Renal cortex interstitium (tissue), 11 donors: ENCODE results near the gene EFNA5. TPM values are rescaled to one million over a fixed set of nuclear protein-coding genes. Genes with fewer than 3 reads are reported as not detected.

Source experiments
- DNase-seq, 11 donors: peaks; one replicate each; pipeline ENCODE4 v3.0.0-alpha.2; 2013; ENCODE audit warnings: low read depth in 9 of 11, low spot score in 4 of 11; ENCODE audit errors: extremely low read depth in 1 of 11
- polyA plus RNA-seq, 3 donors: library from polyadenylated mRNA; unstranded; fragments of 120-200 nt; gene quantifications; one replicate each; pipeline ENCODE4 v1.2.1, GENCODE V29; 2013; ENCODE audit not compliant: insufficient read length in 3 of 3

The EFNA5 gene
- polyA plus RNA-seq, 3 donors = 23.8 to 30.3 (median 28.2) TPM

- DNase-seq = no peak
Measured at GRCh38 chr5:107676702-107677101, 6.0 kb upstream of the EFNA5 start.

- DNase-seq = no peak
Measured at GRCh38 chr5:107675201-107675600, 4.5 kb upstream of the EFNA5 start.

DNA sequence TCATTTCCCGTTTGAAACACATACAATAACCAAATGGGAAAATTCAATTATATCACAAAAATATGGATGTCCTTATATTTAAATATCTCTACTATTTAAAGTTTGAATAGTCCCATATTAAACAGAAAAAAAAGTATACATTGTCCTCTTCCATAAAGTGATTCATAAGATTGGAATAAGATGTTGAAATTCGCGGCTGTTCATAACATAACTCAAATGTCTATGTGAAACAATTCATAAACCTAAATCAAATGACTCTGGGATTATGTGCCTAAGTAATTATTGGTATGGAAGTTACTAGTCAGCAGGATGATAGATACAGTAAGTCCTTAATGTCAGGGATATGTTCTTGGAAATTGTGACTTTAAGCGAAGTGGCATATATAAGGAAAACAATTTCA lies 3.9 kb upstream of the EFNA5 start:
- DNase-seq = no peak

GRCh38 chr5:107673368-107674136 lies 2.8 kb upstream of the EFNA5 start:
- peak in 10 of 11 donors; percentile 70 to 91 (median 83) for DNase-seq

DNA sequence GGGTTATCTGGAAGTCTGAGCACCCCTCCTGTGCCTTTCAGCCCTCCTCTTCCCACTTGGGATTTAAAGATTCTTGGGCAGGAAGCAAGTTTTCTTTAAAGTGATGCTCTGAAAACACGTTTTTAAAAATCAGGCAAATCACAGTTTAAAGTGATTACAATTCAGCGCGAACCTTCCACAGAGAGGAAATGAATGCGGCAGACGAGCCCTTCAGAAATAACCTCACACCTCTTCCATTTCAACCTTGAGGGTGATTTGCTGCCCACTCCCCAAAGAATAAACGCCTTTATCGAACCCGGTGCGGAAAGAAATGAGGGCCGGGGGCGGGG lies 2.3 kb upstream of the EFNA5 start:
- peak in 3 of 11 donors; percentile 20 to 33 (median 31) for DNase-seq

GRCh38 chr5:107672211-107673038 lies 1.7 kb upstream of the EFNA5 start:
- DNase-seq = peak; percentile 73 to 94 (median 84)

DNA sequence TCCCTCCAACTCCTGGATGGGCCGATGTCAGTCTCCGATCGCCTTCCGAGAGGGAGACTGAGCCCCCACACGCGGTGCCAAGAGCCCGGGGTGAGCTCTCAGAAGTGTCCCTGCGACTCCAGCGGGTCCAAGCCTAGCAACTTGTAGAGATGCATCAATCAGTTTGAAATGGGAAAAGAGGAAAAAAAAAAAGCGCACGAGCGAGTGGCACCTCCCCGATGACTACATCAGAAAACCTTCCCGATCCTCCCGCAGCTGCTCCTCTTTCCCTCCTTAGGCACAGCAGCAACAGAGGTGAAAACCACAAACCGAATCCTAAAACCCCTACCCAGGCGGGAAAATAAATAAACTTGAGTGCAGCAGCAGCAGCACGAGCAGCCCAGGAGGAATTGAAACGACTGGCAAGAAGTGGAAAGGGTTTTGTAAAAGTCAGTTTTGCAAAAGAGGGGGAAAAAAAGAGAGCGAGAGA lies 1.0 kb upstream of the EFNA5 start:
- DNase-seq = peak in 4 of 11 donors; percentile 13 to 56 (median 38)

GRCh38 chr5:107670087-107670931 lies 428 bp downstream of the EFNA5 start:
- peak in 10 of 11 donors; percentile 12 to 49 (median 35) for DNase-seq

- peak in 10 of 11 donors; percentile 17 to 52 (median 38) for DNase-seq
Measured at GRCh38 chr5:107669096-107670031, 1.4 kb downstream of the EFNA5 start.

GRCh38 chr5:107668154-107669095 lies 2.3 kb downstream of the EFNA5 start:
- DNase-seq = peak in 6 of 11 donors; percentile 5 to 28 (median 16)

DNA sequence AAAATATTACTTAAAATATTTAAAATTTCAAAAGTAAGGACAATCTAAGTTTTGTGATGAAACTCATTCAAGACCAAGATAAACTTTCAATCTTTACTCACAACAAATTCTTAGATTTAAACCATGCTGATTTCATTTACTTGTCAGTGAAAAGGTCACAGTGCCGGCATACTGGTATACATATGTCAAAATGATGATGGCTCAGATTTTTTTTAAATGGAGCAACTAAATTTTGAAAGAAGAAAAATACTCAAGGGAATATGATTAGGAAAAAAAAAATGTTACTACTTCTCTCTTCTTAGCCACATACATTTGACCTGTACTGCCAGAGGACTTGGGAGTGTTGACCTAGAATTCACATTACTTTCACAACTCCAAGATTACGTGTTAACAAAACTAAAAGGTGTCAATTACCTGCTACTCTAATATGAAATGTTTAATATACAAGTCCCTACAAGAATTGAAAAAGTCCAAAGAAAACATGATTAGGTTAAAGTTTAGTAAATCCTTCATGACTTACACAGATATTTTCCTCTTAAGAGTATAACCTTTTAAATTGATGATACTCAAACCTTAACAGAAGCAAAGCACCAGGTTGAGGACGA lies 4.6 kb downstream of the EFNA5 start:
- no peak for DNase-seq

GRCh38 chr5:107665036-107665570 lies 5.6 kb downstream of the EFNA5 start:
- DNase-seq = no peak

- DNase-seq = no peak
Measured at GRCh38 chr5:107663697-107664096, 7.0 kb downstream of the EFNA5 start.

- no peak for DNase-seq
Measured at GRCh38 chr5:107661650-107662044, 9.1 kb downstream of the EFNA5 start.

GRCh38 chr5:107661038-107661649 lies 9.6 kb downstream of the EFNA5 start:
- DNase-seq = no peak

DNA sequence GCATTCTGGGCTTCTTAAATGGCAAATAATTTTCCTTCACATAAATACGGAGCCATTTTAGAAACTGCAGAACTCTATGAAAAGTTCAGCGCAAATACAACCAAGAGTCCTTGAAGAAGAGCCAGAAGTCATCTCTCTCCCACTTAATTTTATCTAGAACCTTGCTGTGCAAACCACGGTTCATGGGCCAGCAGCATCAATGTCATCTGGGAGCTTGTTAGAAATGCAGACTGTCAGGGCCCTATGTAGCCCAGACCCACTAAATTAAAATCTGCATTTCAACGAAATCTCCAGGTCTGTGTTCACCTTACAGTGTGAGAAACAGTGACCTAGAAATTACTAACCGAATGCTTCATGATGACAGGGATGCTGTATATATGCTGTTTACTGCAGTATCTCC lies 12.2 kb downstream of the EFNA5 start:
- DNase-seq = no peak
